Duodenal mucosa (tissue), 2 donors: Measurements from ENCODE around the gene TEAD1.

Experiments used
- H3K27ac ChIP-seq: one replicate; pipeline ENCODE4 v1.7.0; 2013; ENCODE audit warnings: low read depth, low read length
- H3K27me3 ChIP-seq, 2 donors: one replicate each; pipeline ENCODE4 v1.7.0; 2013; ENCODE audit warnings: low read length in 2 of 2, control low read depth in 1 of 2; ENCODE audit not compliant: insufficient read depth in 2 of 2, control insufficient read depth in 1 of 2
- H3K36me3 ChIP-seq, 2 donors: one replicate each; pipeline ENCODE4 v1.7.0; 2013; ENCODE audit warnings: low read length in 2 of 2, control low read depth in 1 of 2; ENCODE audit not compliant: insufficient read depth in 2 of 2, control insufficient read depth in 1 of 2
- H3K4me1 ChIP-seq, 2 donors: one replicate each; pipeline ENCODE4 v1.7.0; 2013; ENCODE audit warnings: low read length in 2 of 2, control low read depth in 1 of 2; ENCODE audit not compliant: insufficient read depth in 2 of 2, control insufficient read depth in 1 of 2
- H3K4me3 ChIP-seq, 2 donors: one replicate each; pipeline ENCODE4 v1.7.0; 2013; ENCODE audit warnings: low read length in 2 of 2, low read depth in 1 of 2
- H3K9ac ChIP-seq, 2 donors: one replicate each; pipeline ENCODE4 v1.7.0; 2013; ENCODE audit warnings: low read length in 2 of 2, low read depth in 1 of 2
- H3K9me3 ChIP-seq, 2 donors: one replicate each; pipeline ENCODE4 v1.7.0; 2013; ENCODE audit warnings: low read length in 2 of 2, control low read depth in 1 of 2; ENCODE audit not compliant: control insufficient read depth in 1 of 2

TEAD1 gene

GRCh38 chr11:12897867-12898266, 223.6 kb downstream of the TEAD1 start:
- Histone ChIP-seq H3K9ac (no peak overlapping the region), H3K4me3 (no peak overlapping the region), H3K27me3 (no peaks in the 10 kb centered on the region), H3K4me1 (no peaks in the 10 kb centered on the region), H3K36me3 (peaks cover 0 to 7% of the 10 kb centered on the region in 2 donors), H3K9me3 (no peaks in the 10 kb centered on the region), H3K27ac (no peak overlapping the region)

GRCh38 chr11:12900496-12900895, 226.3 kb downstream of the TEAD1 start:
- no peaks in the 10 kb centered on the region for H3K4me1 ChIP-seq
- H3K9me3 ChIP-seq: no peaks in the 10 kb centered on the region
- H3K4me3 ChIP-seq: no peak overlapping the region
- no peaks in the 10 kb centered on the region for H3K27me3 ChIP-seq
- no peak overlapping the region for H3K9ac ChIP-seq
- no peak overlapping the region for H3K27ac ChIP-seq
- H3K36me3 ChIP-seq: peaks cover 0 to 7% of the 10 kb centered on the region in 2 donors

GRCh38 chr11:12901272-12901671, 227.1 kb downstream of the TEAD1 start:
- Histone ChIP-seq H3K4me3 (no peak overlapping the region), H3K27me3 (no peaks in the 10 kb centered on the region), H3K9ac (no peak overlapping the region), H3K36me3 (peaks cover 0 to 7% of the 10 kb centered on the region in 2 donors), H3K4me1 (no peaks in the 10 kb centered on the region), H3K27ac (no peak overlapping the region), H3K9me3 (no peaks in the 10 kb centered on the region)

- H3K4me1 ChIP-seq: no peaks in the 10 kb centered on the region
- H3K36me3 ChIP-seq: peaks cover 0 to 7% of the 10 kb centered on the region in 2 donors
- H3K9me3 ChIP-seq: no peaks in the 10 kb centered on the region
- no peak overlapping the region for H3K4me3 ChIP-seq
- H3K9ac ChIP-seq: no peak overlapping the region
- no peak overlapping the region for H3K27ac ChIP-seq
- H3K27me3 ChIP-seq: no peaks in the 10 kb centered on the region
These were observed 227.8 kb downstream of the TEAD1 start for GRCh38 chr11:12901874-12902481.

- H3K4me1 ChIP-seq: no peaks in the 10 kb centered on the region
- no peak overlapping the region for H3K27ac ChIP-seq
- no peaks in the 10 kb centered on the region for H3K9me3 ChIP-seq
- peaks cover 0 to 10% of the 10 kb centered on the region in 2 donors for H3K36me3 ChIP-seq
- no peak overlapping the region for H3K9ac ChIP-seq
- no peaks in the 10 kb centered on the region for H3K27me3 ChIP-seq
- H3K4me3 ChIP-seq: no peak overlapping the region
These were observed 228.7 kb downstream of the TEAD1 start for GRCh38 chr11:12902791-12903486.

- no peak overlapping the region for H3K4me3 ChIP-seq
- H3K27ac ChIP-seq: no peak overlapping the region
- no peaks in the 10 kb centered on the region for H3K9me3 ChIP-seq
- H3K9ac ChIP-seq: no peak overlapping the region
- H3K27me3 ChIP-seq: no peaks in the 10 kb centered on the region
- H3K4me1 ChIP-seq: no peaks in the 10 kb centered on the region
- H3K36me3 ChIP-seq: peaks cover 0 to 10% of the 10 kb centered on the region in 2 donors
These were observed 231.2 kb downstream of the TEAD1 start for GRCh38 chr11:12905435-12905834.

GRCh38 chr11:12906501-12906900, 232.3 kb downstream of the TEAD1 start:
- Histone ChIP-seq H3K27me3 (no peaks in the 10 kb centered on the region), H3K27ac (no peak overlapping the region), H3K9ac (no peak overlapping the region), H3K9me3 (no peaks in the 10 kb centered on the region), H3K4me3 (no peak overlapping the region), H3K4me1 (no peaks in the 10 kb centered on the region), H3K36me3 (peaks cover 0 to 10% of the 10 kb centered on the region in 2 donors)

- peaks cover 0 to 2% of the 10 kb centered on the region in 2 donors for H3K36me3 ChIP-seq
- no peaks in the 10 kb centered on the region for H3K9me3 ChIP-seq
- H3K27ac ChIP-seq: no peak overlapping the region
- no peaks in the 10 kb centered on the region for H3K27me3 ChIP-seq
- no peak overlapping the region for H3K4me3 ChIP-seq
- peaks cover 0 to 2% of the 10 kb centered on the region in 2 donors for H3K4me1 ChIP-seq
- H3K9ac ChIP-seq: no peak overlapping the region
These were observed 235.7 kb downstream of the TEAD1 start for GRCh38 chr11:12909879-12910278.

- peaks cover 0 to 4% of the 10 kb centered on the region in 2 donors for H3K4me1 ChIP-seq
- no peaks in the 10 kb centered on the region for H3K27me3 ChIP-seq
- H3K27ac ChIP-seq: no peak overlapping the region
- no peak overlapping the region for H3K9ac ChIP-seq
- H3K36me3 ChIP-seq: no peaks in the 10 kb centered on the region
- H3K4me3 ChIP-seq: no peak overlapping the region
- no peaks in the 10 kb centered on the region for H3K9me3 ChIP-seq
These were observed 240.2 kb downstream of the TEAD1 start for GRCh38 chr11:12914400-12914912.

- H3K4me1 ChIP-seq: peaks cover 0 to 4% of the 10 kb centered on the region in 2 donors
- H3K27ac ChIP-seq: no peak overlapping the region
- no peak overlapping the region for H3K4me3 ChIP-seq
- no peaks in the 10 kb centered on the region for H3K36me3 ChIP-seq
- H3K9ac ChIP-seq: no peak overlapping the region
- H3K27me3 ChIP-seq: no peaks in the 10 kb centered on the region
- no peaks in the 10 kb centered on the region for H3K9me3 ChIP-seq
These were observed 240.9 kb downstream of the TEAD1 start for GRCh38 chr11:12915093-12915492.
